Measurements from ENCODE around the gene KIF1A. TPM values are rescaled to one million over a fixed set of nuclear protein-coding genes. Genes with fewer than 3 reads are reported as not detected.

KIF1A gene
- total RNA-seq, 1 experiment from 2014 or later: not detected

GRCh38 chr2:240716130-240716798, 103.8 kb downstream of the KIF1A start:
- DNase-seq: no peak
- Histone ChIP-seq H3K4me3 (ENCODE audit: low read length) (no peak overlapping the region), H4K20me1 (ENCODE audit: low read length) (no peaks in the 10 kb centered on the region), H3K9me3 (ENCODE audit: low read length) (no peaks in the 10 kb centered on the region), H3K9ac (ENCODE audit: low read length) (no peak overlapping the region), H3K27ac (ENCODE audit: low read length) (no peak overlapping the region), H3K9me2 (replicated peaks; ENCODE audit: low read length) (no peaks in the 10 kb centered on the region), H3K4me1 (ENCODE audit: insufficient read depth, low read length) (no peaks in the 10 kb centered on the region), H2AFZ (ENCODE audit: low read length) (no peak overlapping the region), H3K79me2 (ENCODE audit: low read length) (no peaks in the 10 kb centered on the region), H3F3A (ENCODE audit: low read length, unreplicated experiment) (no peaks in the 10 kb centered on the region), H3K4me2 (ENCODE audit: low read length) (no peak overlapping the region), H3K36me3 (ENCODE audit: low read depth, low read length) (no peaks in the 10 kb centered on the region), H3K27me3 (ENCODE audit: low read length) (peaks cover 55% of the 10 kb centered on the region)
- ChIA-PET POLR2A (ENCODE audit: unreplicated experiment) (no interaction called here), CTCF (interaction anchor here (0.5 kb wide), 1 partner anchor 8 kb away, joined by 3 read pairs; no protein-coding TSS in a partner anchor)
- TF ChIP-seq EZH2 (IDR thresholded peaks at IDR 0.05; ENCODE audit: low read length, unreplicated experiment) (no peak), CTCF (conservative IDR thresholded peaks at IDR 0.05; ENCODE audit: low read depth, low read length) (no peak), EZH2phosphoT487 (IDR thresholded peaks at IDR 0.05; ENCODE audit: borderline replicate concordance, low read length) (no peak)
- BruUV-seq (replicated peaks): no TSS peak
- intact Hi-C loops (cut with micrococcal nuclease): no loop called here
- ATAC-seq: no peak

- CTCF ChIA-PET: no interaction called here
- POLR2A ChIA-PET (ENCODE audit: unreplicated experiment): no interaction called here
- peaks cover 51% of the 10 kb centered on the region for H3K27me3 ChIP-seq (ENCODE audit: low read length)
- no peak overlapping the region for H2AFZ ChIP-seq (ENCODE audit: low read length)
- H3K4me3 ChIP-seq (ENCODE audit: low read length): no peak overlapping the region
- no peaks in the 10 kb centered on the region for H4K20me1 ChIP-seq (ENCODE audit: low read length)
- no peak overlapping the region for H3K27ac ChIP-seq (ENCODE audit: low read length)
- H3K4me2 ChIP-seq (ENCODE audit: low read length): no peak overlapping the region
- no peak overlapping the region for H3K9ac ChIP-seq (ENCODE audit: low read length)
- ATAC-seq: no peak
- DNase-seq: no peak
- H3K9me2 ChIP-seq (replicated peaks; ENCODE audit: low read length): no peaks in the 10 kb centered on the region
- no peaks in the 10 kb centered on the region for H3K9me3 ChIP-seq (ENCODE audit: low read length)
- intact Hi-C loops (cut with micrococcal nuclease): no loop called here
- no peaks in the 10 kb centered on the region for H3K79me2 ChIP-seq (ENCODE audit: low read length)
- H3K4me1 ChIP-seq (ENCODE audit: insufficient read depth, low read length): no peaks in the 10 kb centered on the region
- no TSS peak for BruUV-seq (replicated peaks)
- no peaks in the 10 kb centered on the region for H3F3A ChIP-seq (ENCODE audit: low read length, unreplicated experiment)
- no peaks in the 10 kb centered on the region for H3K36me3 ChIP-seq (ENCODE audit: low read depth, low read length)
- TF ChIP-seq CTCF (conservative IDR thresholded peaks at IDR 0.05; ENCODE audit: low read depth, low read length) (no peak), EZH2 (IDR thresholded peaks at IDR 0.05; ENCODE audit: low read length, unreplicated experiment) (no peak), EZH2phosphoT487 (IDR thresholded peaks at IDR 0.05; ENCODE audit: borderline replicate concordance, low read length) (no peak)
Observed at GRCh38 chr2:240714747-240715725, 105.0 kb downstream of the KIF1A start.
